ENCODE results near the gene HMCN1.

DNA sequence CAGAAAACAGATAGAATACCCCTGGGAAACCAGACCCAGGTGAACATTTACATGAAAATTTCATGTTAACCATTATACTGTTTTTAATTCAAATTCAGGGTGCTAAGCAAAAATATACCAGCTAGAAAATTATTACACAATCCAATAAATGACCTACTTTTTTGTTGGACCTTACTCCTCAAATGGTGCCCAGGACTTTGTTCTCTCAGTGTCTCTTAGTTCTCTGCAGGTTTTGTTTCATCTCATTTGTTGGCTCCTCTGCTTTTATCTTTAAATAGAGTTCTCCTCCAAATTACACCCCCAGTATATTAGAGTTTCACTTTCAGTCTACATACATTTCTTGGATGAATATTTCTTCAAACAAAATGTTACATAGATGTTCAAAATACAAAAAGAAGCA is 326.0 kb downstream of the HMCN1 start:
- TF ChIP-seq NFIC (IDR thresholded peaks at IDR 0.05; ENCODE audit: borderline replicate concordance) (no peak), YY1 (IDR thresholded peaks at IDR 0.05; ENCODE audit: low read depth) (no peak), RFX5 (IDR thresholded peaks at IDR 0.05; ENCODE audit: low read length) (no peak), TEAD4 (IDR thresholded peaks at IDR 0.05; ENCODE audit: borderline replicate concordance, insufficient read depth) (no peak), RCOR1 (IDR thresholded peaks at IDR 0.05; ENCODE audit: low read length) (no peak), RAD21 (IDR thresholded peaks at IDR 0.05; ENCODE audit: low read length) (no peak), SMC3 (IDR thresholded peaks at IDR 0.05; ENCODE audit: low read depth, low read length) (no peak)
- TF ChIP-seq, protein P1, sequence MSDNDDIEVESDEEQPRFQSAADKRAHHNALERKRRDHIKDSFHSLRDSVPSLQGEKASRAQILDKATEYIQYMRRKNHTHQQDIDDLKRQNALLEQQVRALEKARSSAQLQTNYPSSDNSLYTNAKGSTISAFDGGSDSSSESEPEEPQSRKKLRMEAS (IDR thresholded peaks at IDR 0.05; ENCODE audit: low read depth), result no peak
- TF ChIP-seq, protein P2, sequence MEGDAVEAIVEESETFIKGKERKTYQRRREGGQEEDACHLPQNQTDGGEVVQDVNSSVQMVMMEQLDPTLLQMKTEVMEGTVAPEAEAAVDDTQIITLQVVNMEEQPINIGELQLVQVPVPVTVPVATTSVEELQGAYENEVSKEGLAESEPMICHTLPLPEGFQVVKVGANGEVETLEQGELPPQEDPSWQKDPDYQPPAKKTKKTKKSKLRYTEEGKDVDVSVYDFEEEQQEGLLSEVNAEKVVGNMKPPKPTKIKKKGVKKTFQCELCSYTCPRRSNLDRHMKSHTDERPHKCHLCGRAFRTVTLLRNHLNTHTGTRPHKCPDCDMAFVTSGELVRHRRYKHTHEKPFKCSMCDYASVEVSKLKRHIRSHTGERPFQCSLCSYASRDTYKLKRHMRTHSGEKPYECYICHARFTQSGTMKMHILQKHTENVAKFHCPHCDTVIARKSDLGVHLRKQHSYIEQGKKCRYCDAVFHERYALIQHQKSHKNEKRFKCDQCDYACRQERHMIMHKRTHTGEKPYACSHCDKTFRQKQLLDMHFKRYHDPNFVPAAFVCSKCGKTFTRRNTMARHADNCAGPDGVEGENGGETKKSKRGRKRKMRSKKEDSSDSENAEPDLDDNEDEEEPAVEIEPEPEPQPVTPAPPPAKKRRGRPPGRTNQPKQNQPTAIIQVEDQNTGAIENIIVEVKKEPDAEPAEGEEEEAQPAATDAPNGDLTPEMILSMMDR (IDR thresholded peaks at IDR 0.05), result no peak
- TF ChIP-seq, protein P3, sequence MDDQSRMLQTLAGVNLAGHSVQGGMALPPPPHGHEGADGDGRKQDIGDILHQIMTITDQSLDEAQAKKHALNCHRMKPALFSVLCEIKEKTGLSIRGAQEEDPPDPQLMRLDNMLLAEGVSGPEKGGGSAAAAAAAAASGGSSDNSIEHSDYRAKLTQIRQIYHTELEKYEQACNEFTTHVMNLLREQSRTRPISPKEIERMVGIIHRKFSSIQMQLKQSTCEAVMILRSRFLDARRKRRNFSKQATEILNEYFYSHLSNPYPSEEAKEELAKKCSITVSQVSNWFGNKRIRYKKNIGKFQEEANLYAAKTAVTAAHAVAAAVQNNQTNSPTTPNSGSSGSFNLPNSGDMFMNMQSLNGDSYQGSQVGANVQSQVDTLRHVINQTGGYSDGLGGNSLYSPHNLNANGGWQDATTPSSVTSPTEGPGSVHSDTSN (IDR thresholded peaks at IDR 0.05), result no peak
